Stimulated activated CD8-positive, alpha-beta memory T cell treated with anti-CD3 and anti-CD28 coated beads, Interleukin-12 subunit alpha, Interleukin-12 subunit beta, amount 100 ng/mL, for 1 hour (primary cell): ENCODE results near the gene DBR1.

Experiments used
- DNase-seq: peaks from one replicate; pipeline ENCODE4 v3.0.0-alpha.2; 2020; ENCODE audit warnings: low read depth

Gene DBR1

GRCh38 chr3:138118612-138119422, 55.9 kb downstream of the DBR1 start:
- peak; percentile 23 for DNase-seq

GRCh38 chr3:138114988-138115971, 59.4 kb downstream of the DBR1 start, which contains the start of gene DZIP1L:
Gene DZIP1L (minus strand): TSS chr3:138115608. CDS start chr3:138103971, 11,637 bp downstream.
- no peak for DNase-seq

GRCh38 chr3:138114431-138114918, 60.2 kb downstream of the DBR1 start:
- no peak for DNase-seq

- DNase-seq = no peak
Observed at GRCh38 chr3:138113326-138113725, 61.4 kb downstream of the DBR1 start.

GRCh38 chr3:138112362-138112761, 62.4 kb downstream of the DBR1 start:
- DNase-seq = no peak
